GM20000 (cell line): Measurements from ENCODE around the gene FUNDC2.

ENCODE experiments used
- DNase-seq: peaks from one replicate; pipeline ENCODE4 v3.0.0; 2012; ENCODE audit warnings: low spot score
- CTCF ChIP-seq: IDR thresholded peaks from 2 replicates; pipeline ENCODE4 v1.5.1; 2012; ENCODE audit warnings: mild to moderate bottlenecking, control low read depth; ENCODE audit errors: extremely low read depth, missing control alignments

FUNDC2 gene

GRCh38 chrX:155056877-155057792 is 30.5 kb downstream of the FUNDC2 start:
- peak; percentile 34 for DNase-seq
- TF ChIP-seq CTCF, result peak; percentile 28

- no peak for TF ChIP-seq CTCF
- DNase-seq, result no peak
Observed at GRCh38 chrX:155061760-155062159, 35.1 kb downstream of the FUNDC2 start.

- no peak for DNase-seq
- TF ChIP-seq CTCF, result no peak
Observed at GRCh38 chrX:155065035-155065734, 38.5 kb downstream of the FUNDC2 start.

GRCh38 chrX:155068165-155068564 is 41.5 kb downstream of the FUNDC2 start:
- TF ChIP-seq CTCF, result no peak
- DNase-seq, result no peak

- DNase-seq, result no peak
- TF ChIP-seq CTCF, result no peak
Observed at GRCh38 chrX:155069414-155069813, 42.8 kb downstream of the FUNDC2 start.

- DNase-seq, result no peak
- TF ChIP-seq CTCF, result no peak
Observed at GRCh38 chrX:155070038-155070437, 43.4 kb downstream of the FUNDC2 start.

- no peak for DNase-seq
Observed at GRCh38 chrX:155070663-155070974, 44.0 kb downstream of the FUNDC2 start.

More at GRCh38 chrX:155070663-155070974, 44.0 kb downstream of the FUNDC2 start:
- no peak for TF ChIP-seq CTCF
